B cell (primary cell): ENCODE results near the gene PLCD3. TPM values are rescaled to one million over a fixed set of nuclear protein-coding genes. Genes with fewer than 3 reads are reported as not detected.

ENCODE experiments used
- ATAC-seq: fragments of 200-7000 bp; cut with Tn5 transposase; one replicate; pipeline ENCODE4 v1.10.0; 2021; ENCODE audit warnings: low read depth, mild to moderate bottlenecking, moderate number of reproducible peaks, moderate library complexity
- CTCF ChIA-PET: fragments of 350-600 bp; sonication (Branson Sonifier 250); formaldehyde crosslinking; loops from one replicate; lab custom pipeline; 2021; ENCODE audit warnings: antibody characterized with exemption, inconsistent platforms; lab: Charles Lee
- POLR2A ChIA-PET: fragments of 350-600 bp; sonication (Branson Sonifier 250); formaldehyde crosslinking; loops from one replicate; lab custom pipeline; 2021; ENCODE audit warnings: antibody characterized with exemption; lab: Charles Lee
- DNase-seq: peaks from one replicate; pipeline ENCODE4 v3.0.0; 2013
- H2AFZ ChIP-seq: 2 replicates; pipeline ENCODE4 v1.6.1; 2012; ENCODE audit warnings: mild to moderate bottlenecking, low read depth, low read length; ENCODE audit not compliant: insufficient read depth, poor library complexity, severe bottlenecking
- H3K27ac ChIP-seq, 2 donors: 1 replicate in 1 of 2; 2 replicates in 1 of 2; pipeline ENCODE4 v1.5.1; 2012 to 2013; ENCODE audit warnings: low read length in 2 of 2, mild to moderate bottlenecking in 2 of 2, moderate library complexity in 1 of 2
- H3K27me3 ChIP-seq, 4 experiments: fragments of 200-600 bp in 1 of 4; sonication (generic) in 1 of 4; replicated peaks in 1 of 4; 1 replicate in 2 of 4; 2 replicates in 2 of 4; pipeline versions ENCODE4 v1.6.1 to v1.7.0; 2013 to 2016; ENCODE audit warnings: low read length in 3 of 4, mild to moderate bottlenecking in 2 of 4, mixed read lengths in 1 of 4, moderate library complexity in 1 of 4; ENCODE audit not compliant: insufficient read depth in 4 of 4, control insufficient read depth in 3 of 4; ENCODE audit errors: control extremely low read depth in 1 of 4
- H3K36me3 ChIP-seq, 2 experiments: replicated peaks in 1 of 2; 1 replicate in 1 of 2; 2 replicates in 1 of 2; pipeline versions ENCODE4 v1.6.1 to v1.7.1; 2013; ENCODE audit warnings: low read length in 1 of 2; ENCODE audit not compliant: insufficient read depth in 2 of 2, control insufficient read depth in 1 of 2; ENCODE audit errors: control extremely low read depth in 1 of 2, extremely low read depth in 1 of 2
- H3K4me1 ChIP-seq, 2 donors: fragments of 200-600 bp in 1 of 2; sonication (generic) in 1 of 2; 1 replicate in 1 of 2; 2 replicates in 1 of 2; pipeline versions ENCODE4 v1.5.1 to v1.6.1; 2013 to 2017; ENCODE audit warnings: low read length in 2 of 2; ENCODE audit not compliant: control insufficient read depth in 2 of 2, insufficient read depth in 2 of 2
- H3K4me2 ChIP-seq: replicated peaks from 2 replicates; pipeline ENCODE3; 2012; ENCODE audit warnings: mild to moderate bottlenecking, low read depth, low read length; ENCODE audit not compliant: poor library complexity, severe bottlenecking
- H3K4me3 ChIP-seq, 5 experiments: fragments of 200-600 bp in 1 of 5; sonication (generic) in 1 of 5; 1 replicate in 3 of 5; 2 replicates in 2 of 5; pipeline versions ENCODE4 v1.5.1 to v1.7.0; 2011 to 2016; ENCODE audit warnings: low read length in 4 of 5, mild to moderate bottlenecking in 4 of 5, low read depth in 2 of 5, control low read depth in 1 of 5, moderate library complexity in 1 of 5; ENCODE audit not compliant: insufficient read depth in 1 of 5; ENCODE audit errors: control extremely low read depth in 1 of 5, extremely low read depth in 1 of 5
- H3K79me2 ChIP-seq: fragments of 200-600 bp; sonication (generic); one replicate; pipeline ENCODE4 v1.6.0; 2016; ENCODE audit warnings: low read length; ENCODE audit not compliant: control insufficient read depth, insufficient read depth
- H3K9ac ChIP-seq: fragments of 200-600 bp; sonication (generic); 2 replicates; pipeline ENCODE4 v1.6.1; 2017; ENCODE audit warnings: mild to moderate bottlenecking, low read length, moderate library complexity
- H3K9me3 ChIP-seq, 3 donors: one replicate each; pipeline versions ENCODE4 v1.6.1 to v1.7.1; 2013; ENCODE audit warnings: low read length in 2 of 3; ENCODE audit not compliant: control insufficient read depth in 2 of 3, insufficient read depth in 1 of 3; ENCODE audit errors: control extremely low read depth in 1 of 3
- H4K20me1 ChIP-seq: 2 replicates; pipeline ENCODE4 v1.6.0; 2012; ENCODE audit warnings: mild to moderate bottlenecking, low read length; ENCODE audit not compliant: insufficient read depth, control insufficient read depth, poor library complexity, severe bottlenecking
- H3K27ac Mint-ChIP-seq: one replicate; pipeline ENCODE4 v1.8.0; 2021; ENCODE audit warnings: mixed read lengths
- H3K27me3 Mint-ChIP-seq: one replicate; pipeline ENCODE4 v1.8.0; 2021; ENCODE audit warnings: mixed read lengths
- H3K4me1 Mint-ChIP-seq: one replicate; pipeline ENCODE4 v1.8.0; 2021; ENCODE audit warnings: mixed read lengths
- H3K4me3 Mint-ChIP-seq: one replicate; pipeline ENCODE4 v1.8.0; 2021; ENCODE audit warnings: mixed read lengths
- H3K9me3 Mint-ChIP-seq: one replicate; pipeline ENCODE4 v1.8.0; 2022; ENCODE audit warnings: mixed read lengths; ENCODE audit not compliant: insufficient read depth
- EZH2 ChIP-seq: IDR thresholded peaks from 2 replicates; pipeline ENCODE4 v1.6.1; 2012; ENCODE audit warnings: borderline replicate concordance, low read depth, mild to moderate bottlenecking, moderate library complexity, low read length; ENCODE audit not compliant: insufficient read depth, poor library complexity, severe bottlenecking
- WGBS: methylation state at CpG from one replicate; pipeline ENCODE4 v1.1.5; 2013; ENCODE audit warnings: missing lambda C conversion rate; ENCODE audit not compliant: insufficient coverage; 5-methylcytosine and 5-hydroxymethylcytosine counted together
- intact Hi-C: fragments of 100-400 bp; cut with micrococcal nuclease; formaldehyde crosslinking; loops from one replicate; pipeline ENCODE4 v1.10.0; 2022
- polyA plus RNA-seq: library from polyadenylated mRNA; depleted of rRNA; stranded (reverse); fragments of >200 nt; gene quantifications from 2 replicates; pipeline ENCODE4 v1.2.3, GENCODE V29; 2012
- total RNA-seq, 2 donors: library from RNA; stranded (reverse); fragments of 120-200 nt in 1 of 2; gene quantifications; 1 replicate in 1 of 2; 2 replicates in 1 of 2; pipeline versions ENCODE4 v1.2.3 to v1.2.4, GENCODE V29; 2013 to 2022
- TF ChIP-seq, protein P1 (sequence below): fragments of 200-600 bp; IDR thresholded peaks from one replicate; pipeline ENCODE4 v1.8.0; 2022; ENCODE audit warnings: antibody characterized with exemption, mild to moderate bottlenecking

PLCD3 gene
- total and polyA plus RNA-seq, 2 donors (not counting 1 experiment from before 2014, with no cell fraction given) = 0.54 to 2.2 TPM

DNA sequence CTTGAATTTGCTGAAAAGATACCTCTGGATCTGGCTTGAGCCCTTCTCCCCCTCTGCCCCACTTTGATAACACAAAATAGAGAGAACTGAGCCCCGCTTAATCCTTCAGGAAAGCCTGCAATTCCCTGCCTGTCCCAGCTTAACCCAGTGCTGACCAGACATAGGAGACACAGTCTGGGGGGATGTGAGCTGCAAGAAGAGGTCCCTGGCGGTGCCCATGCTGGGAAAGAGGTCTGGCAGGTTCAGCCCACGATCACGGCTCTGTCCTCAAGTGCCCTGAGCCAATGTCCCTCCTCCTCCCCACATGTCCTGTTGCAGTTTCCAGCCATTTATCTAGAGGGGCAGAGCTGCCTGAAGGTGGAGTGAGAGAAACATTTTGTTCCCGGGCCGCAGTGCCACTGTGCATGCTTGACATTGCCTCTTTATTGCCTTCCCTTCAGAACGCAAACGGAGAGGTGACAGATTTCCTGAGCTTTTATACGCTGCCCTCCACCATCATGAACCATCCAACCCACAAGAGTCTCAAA, 29.0 kb downstream of the PLCD3 start:
- Histone ChIP-seq H3K36me3 (peaks cover 3 to 81% of the 10 kb centered on the region in 2 experiments), H3K4me1 (no peaks in the 10 kb centered on the region), H3K4me3 (no peak overlapping the region), H2AFZ (no peak overlapping the region), H3K79me2 (no peaks in the 10 kb centered on the region), H3K9me3 (no peaks in the 10 kb centered on the region), H4K20me1 (no peaks in the 10 kb centered on the region), H3K27me3 (no peaks in the 10 kb centered on the region), H3K4me2 (no peak overlapping the region), H3K27ac (no peak overlapping the region), H3K9ac (no peak overlapping the region)
- Mint-ChIP-seq H3K4me3 (no peak overlapping the region), H3K4me1 (peaks cover 5% of the 10 kb centered on the region), H3K9me3 (no peaks in the 10 kb centered on the region), H3K27ac (no peak overlapping the region), H3K27me3 (no peaks in the 10 kb centered on the region)
- WGBS = 95% methylated on average over 6 of the region's 9 CpGs
- DNase-seq (no peak), ATAC-seq (no peak)
- CTCF ChIA-PET = interaction anchor here (1.0 to 1.5 kb wide), 2 partner anchors 15 to 82 kb away, joined by 3 to 5 read pairs; no protein-coding TSS in a partner anchor
- intact Hi-C loops = no loop called here
- no peak for TF ChIP-seq EZH2
- TF ChIP-seq, protein P1, sequence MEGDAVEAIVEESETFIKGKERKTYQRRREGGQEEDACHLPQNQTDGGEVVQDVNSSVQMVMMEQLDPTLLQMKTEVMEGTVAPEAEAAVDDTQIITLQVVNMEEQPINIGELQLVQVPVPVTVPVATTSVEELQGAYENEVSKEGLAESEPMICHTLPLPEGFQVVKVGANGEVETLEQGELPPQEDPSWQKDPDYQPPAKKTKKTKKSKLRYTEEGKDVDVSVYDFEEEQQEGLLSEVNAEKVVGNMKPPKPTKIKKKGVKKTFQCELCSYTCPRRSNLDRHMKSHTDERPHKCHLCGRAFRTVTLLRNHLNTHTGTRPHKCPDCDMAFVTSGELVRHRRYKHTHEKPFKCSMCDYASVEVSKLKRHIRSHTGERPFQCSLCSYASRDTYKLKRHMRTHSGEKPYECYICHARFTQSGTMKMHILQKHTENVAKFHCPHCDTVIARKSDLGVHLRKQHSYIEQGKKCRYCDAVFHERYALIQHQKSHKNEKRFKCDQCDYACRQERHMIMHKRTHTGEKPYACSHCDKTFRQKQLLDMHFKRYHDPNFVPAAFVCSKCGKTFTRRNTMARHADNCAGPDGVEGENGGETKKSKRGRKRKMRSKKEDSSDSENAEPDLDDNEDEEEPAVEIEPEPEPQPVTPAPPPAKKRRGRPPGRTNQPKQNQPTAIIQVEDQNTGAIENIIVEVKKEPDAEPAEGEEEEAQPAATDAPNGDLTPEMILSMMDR = no peak
- POLR2A ChIA-PET = no interaction called here

DNA sequence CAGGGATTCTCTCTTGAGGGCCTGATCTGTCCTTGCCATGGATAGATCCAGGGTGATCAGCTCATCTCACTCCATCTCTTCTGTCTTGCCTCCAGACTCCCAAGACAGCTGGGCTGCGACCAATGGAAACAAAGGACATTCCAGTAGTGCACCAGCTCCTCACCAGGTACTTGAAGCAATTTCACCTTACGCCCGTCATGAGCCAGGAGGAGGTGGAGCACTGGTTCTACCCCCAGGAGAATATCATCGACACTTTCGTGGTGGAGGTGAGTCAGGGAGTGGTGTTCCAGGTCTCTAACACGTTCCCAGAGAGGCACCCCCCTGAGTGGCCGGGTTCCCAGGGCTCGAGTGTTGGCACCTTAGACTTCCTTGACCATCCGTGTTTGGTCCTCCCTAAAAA, 29.5 kb downstream of the PLCD3 start:
- ATAC-seq (no peak), DNase-seq (no peak)
- CTCF ChIA-PET = interaction anchor here (1.5 kb wide), 1 partner anchor 16 kb away, joined by 5 read pairs; no protein-coding TSS in a partner anchor
- Mint-ChIP-seq H3K9me3 (no peaks in the 10 kb centered on the region), H3K4me3 (no peak overlapping the region), H3K4me1 (peaks cover 5% of the 10 kb centered on the region), H3K27ac (no peak overlapping the region), H3K27me3 (no peaks in the 10 kb centered on the region)
- Histone ChIP-seq H3K4me2 (no peak overlapping the region), H3K4me1 (no peaks in the 10 kb centered on the region), H4K20me1 (no peaks in the 10 kb centered on the region), H3K27me3 (no peaks in the 10 kb centered on the region), H3K36me3 (peaks cover 3 to 81% of the 10 kb centered on the region in 2 experiments), H2AFZ (no peak overlapping the region), H3K27ac (no peak overlapping the region), H3K4me3 (no peak overlapping the region), H3K9me3 (no peaks in the 10 kb centered on the region), H3K9ac (no peak overlapping the region), H3K79me2 (no peaks in the 10 kb centered on the region)
- intact Hi-C loops = no loop called here
- TF ChIP-seq, protein P1 = no peak
- POLR2A ChIA-PET = no interaction called here
- WGBS = 94% methylated on average over 7 of the region's 9 CpGs
